GM19238 (cell line): ENCODE data around the gene FREY1.
A peak's percentile ranks its signal among the peaks of the same experiment; 100 is the strongest.
"Not testable (repeated sequence)": the region's sequence is repeated elsewhere in the genome, so short reads cannot be mapped to it uniquely, and the experiment has no call there.

Experiments
- DNase-seq: peaks from one replicate; pipeline ENCODE4 v3.0.0; 2011; ENCODE audit warnings: low spot score; ENCODE audit not compliant: insufficient read length

The FREY1 gene

DNA sequence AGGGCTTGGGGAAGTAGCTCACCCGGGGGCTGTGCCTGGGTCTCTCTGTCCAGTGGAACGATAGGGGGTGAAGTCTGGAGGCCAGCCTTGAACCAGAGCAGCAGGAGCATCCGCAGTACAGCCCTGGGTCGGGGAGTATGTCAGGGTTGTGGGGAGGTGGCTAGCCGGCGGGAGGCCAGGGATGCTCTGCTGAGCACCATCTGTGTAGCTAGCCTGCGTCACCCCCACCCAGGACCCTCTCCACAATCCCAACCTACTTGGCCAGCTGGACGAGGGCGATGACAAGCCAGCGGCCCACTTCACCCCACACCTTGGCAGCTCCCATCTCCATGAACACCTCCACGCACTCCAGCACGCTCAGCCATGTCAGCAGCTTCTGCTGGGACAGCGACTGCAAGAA is 8.4 kb upstream of the FREY1 start:
- DNase-seq: no peak

DNA sequence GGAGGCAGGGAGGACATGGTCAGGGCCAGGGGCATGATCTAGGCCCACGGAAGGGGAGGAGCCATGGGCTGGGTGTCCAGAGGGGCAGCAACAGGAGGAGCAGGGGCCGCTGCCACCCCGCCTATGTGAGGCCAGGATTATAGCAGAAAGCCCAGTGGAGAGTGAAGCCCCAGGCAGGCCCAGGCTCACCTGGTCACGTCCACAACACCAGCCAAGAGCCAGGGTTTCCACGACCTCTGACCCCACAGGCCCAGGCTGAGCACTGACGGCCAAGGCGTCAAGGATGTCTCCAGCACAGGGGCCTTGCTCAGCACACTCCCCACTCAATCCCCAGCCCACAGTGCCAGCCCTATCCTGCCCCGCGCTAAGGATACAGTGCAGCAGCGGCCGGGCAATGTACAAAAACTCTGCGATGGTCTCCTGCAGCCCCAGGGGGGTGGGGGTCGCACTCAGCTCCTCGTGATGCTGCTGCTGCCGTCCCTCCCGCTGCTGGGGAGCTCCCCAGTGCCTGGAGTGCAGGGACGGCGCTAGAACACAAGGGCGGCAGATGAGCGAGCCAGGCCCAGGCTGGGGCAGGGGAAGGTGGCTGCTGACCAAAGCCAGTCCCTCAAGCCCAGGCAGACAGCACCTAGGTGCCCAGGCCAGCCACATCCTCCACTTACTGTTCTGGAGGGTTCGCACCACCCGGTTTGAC is 7.0 kb upstream of the FREY1 start:
- DNase-seq: no peak

DNA sequence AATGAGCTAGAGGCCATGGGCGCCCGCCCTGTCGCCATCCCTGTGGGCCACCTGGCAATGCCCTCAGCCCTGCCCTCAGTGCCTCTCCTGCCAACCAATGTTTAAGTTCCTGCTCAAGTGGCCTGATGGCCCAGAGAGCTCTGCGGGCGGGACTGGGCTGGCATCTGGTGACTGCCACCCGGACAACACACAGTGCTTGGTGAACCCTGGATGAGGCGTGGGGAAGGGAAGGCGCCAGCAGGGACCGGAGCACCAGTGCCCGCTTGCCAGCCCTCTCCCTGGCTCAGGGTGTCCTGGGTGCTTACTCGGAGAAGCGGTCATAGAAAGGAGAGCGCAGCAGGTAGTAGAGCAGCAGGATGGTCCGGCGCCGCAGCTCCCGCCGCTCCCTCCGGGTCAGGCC is 6.4 kb upstream of the FREY1 start:
- no peak for DNase-seq

DNA sequence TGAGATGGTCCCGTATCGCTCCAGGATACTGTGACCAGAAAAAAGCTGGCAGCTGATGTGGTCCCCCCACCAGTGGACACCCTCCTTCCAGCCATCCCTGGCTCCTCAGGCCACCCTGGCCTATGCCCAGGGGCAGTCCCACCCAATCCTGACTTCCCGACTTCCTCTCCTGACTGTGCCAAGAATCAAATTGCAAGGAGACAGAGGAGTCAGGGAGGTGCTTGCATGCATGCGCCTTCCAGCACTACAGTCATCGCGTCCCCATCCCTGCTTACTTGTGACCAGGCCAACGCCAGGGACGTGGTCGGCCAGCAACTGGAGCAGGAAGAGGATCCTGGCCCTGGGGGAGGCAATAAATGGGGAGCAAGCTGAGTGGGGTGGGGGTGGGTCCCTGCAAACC is 3.6 kb upstream of the FREY1 start:
- no peak for DNase-seq

DNA sequence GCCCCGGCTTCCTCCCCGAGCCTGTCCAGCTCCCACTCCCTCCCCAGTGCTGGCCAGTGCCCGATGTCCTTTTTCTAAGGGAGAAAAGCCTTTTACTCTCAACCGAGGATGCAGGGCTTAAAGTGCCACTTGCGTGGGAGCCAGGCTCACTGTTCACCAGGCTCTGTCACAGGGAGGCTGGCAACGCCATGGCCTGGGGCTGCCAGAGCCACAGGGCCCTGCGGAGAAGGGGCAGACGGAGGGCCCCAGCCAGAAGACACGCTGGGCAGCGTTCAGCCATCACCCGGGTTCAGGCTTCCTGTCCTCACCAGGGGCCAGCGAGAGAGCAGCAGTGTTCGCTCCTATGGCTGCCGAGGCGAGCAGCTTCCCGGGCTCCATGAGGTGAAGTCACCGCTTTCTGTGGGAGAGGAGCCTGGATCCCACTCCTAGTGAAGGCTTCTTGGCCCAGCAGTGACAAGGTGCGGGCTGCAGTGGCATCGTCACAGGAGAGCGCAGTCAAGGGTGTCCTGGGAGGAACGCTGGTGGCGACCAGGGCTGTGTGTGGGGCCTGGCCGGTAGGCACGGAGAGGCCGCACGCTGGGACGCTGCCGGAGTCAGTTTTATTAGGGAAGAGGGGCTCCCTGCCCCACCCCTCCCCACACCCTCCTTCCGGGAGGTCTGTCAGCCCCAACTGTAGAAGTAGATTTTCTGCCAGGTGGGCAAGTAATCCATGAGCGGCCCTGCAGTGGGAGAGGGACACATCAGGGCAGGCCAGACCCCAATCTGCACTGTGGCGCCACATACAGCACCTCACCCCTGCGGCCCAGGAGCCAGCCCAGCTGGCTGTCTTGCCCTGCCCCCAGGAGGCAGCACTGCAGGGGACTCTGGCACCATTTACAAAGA is 2.8 kb upstream of the FREY1 start:
- no peak for DNase-seq

DNA sequence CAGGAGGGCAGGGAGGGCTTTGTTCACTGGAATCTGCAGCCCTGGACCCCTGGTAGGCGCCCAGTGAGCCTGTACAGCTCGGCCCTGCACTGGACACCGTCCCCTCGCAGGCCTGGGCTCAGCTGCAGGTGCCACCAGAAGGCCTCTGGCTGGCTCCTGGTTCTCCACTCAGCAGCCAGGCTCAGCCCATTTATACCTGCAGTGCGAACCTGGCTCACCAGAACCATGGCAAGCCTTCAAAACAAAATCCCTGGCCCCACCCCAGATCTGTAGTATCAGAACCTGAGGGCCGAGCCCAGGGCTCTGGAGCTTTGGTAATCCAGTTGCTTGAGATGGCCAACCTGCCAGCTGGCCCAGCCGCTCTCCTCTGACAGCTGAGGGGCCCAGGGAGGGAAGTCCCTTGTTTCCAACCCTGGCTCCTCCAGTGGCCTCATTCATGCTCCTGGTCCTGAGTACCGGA is 870 bp upstream of the FREY1 start:
- no peak for DNase-seq

DNA sequence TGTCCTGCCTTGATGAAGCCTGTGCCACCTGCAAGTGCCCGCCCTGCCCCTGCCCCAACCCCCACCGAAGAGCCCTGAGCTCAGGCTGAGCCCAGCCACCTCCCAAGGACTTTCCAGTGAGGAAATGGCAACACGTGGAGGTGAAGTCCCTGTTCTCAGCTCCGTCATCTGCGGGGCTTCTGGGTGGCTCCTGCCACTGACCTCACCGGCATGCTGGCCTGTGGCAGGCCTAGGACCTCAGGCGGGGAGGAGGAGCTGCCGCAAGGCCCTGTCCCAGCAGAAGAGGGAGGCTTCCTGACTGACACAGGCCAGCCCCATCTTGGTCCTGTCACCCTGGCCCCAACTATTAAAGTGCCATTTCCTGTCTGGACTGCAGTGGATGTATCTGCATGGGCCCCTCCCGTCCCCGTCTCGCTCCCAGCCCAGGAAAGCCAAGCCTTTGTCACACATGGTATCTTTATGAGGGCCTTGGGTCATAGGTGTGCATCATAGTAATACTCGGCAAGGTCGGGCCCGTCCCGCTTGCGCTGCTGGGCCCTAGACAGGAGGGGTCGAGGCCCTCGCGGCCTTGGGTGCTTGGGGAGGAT is 882 bp downstream of the FREY1 start:
- no peak for DNase-seq

DNA sequence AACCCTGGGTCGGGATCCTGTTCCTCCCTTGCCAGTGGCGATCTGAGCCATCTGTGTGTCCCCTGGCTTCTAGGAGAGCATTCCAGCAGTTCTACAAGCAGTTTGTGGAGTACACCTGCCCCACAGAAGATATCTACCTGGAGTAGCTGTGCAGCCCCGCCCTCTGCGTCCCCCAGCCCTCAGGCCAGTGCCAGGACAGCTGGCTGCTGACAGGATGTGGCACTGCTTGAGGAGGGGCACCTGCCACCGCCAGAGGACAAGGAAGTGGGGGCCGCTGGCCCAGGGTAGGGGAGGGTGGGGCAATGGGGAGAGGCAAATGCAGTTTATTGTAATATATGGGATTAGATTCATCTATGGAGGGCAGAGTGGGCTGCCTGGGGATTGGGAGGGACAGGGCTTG is 1.5 kb downstream of the FREY1 start:
- not testable (repeated sequence) for DNase-seq

DNA sequence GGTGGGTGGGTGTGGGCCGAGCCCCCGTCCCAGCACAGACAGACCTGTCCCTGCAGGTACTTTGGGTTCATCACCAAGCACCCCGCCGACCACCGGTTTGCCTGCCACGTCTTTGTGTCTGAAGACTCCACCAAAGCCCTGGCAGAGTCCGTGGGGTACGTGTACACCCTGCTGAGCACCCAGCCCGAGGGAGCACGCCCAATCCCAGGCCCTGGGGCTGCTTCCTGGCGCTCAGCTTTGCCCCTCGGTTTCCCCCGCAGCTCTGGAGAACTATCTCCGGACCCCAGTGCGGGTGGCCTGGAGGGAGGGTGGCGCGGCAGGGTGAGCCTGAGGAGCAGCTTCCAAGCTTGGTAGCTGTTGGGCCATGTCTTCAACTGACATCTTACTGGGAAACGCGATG is 2.0 kb downstream of the FREY1 start:
- no peak for DNase-seq

DNA sequence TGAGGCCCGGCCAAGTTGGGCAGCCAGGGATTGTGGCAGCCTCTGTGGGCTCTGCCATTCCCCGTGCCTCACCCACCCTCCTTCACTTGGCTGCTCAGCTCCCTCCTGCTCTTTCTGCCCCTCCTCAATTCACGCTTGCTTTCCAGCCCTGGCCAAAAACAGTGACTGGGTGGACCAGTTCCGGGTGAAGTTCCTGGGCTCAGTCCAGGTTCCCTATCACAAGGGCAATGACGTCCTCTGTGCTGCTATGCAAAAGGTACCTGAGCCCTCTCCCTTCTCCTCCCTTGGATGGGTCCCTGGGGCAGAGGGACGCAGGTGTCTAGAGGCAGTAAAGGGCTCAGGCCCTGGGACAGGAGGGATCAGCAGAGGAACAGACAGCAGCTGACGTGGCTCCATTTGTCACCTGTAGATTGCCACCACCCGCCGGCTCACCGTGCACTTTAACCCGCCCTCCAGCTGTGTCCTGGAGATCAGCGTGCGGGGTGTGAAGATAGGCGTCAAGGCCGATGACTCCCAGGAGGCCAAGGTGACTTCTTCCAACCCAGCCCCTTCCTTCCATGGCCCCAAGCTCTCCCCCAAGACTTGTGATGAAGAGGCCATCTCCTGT is 2.7 kb downstream of the FREY1 start:
- no peak for DNase-seq

DNA sequence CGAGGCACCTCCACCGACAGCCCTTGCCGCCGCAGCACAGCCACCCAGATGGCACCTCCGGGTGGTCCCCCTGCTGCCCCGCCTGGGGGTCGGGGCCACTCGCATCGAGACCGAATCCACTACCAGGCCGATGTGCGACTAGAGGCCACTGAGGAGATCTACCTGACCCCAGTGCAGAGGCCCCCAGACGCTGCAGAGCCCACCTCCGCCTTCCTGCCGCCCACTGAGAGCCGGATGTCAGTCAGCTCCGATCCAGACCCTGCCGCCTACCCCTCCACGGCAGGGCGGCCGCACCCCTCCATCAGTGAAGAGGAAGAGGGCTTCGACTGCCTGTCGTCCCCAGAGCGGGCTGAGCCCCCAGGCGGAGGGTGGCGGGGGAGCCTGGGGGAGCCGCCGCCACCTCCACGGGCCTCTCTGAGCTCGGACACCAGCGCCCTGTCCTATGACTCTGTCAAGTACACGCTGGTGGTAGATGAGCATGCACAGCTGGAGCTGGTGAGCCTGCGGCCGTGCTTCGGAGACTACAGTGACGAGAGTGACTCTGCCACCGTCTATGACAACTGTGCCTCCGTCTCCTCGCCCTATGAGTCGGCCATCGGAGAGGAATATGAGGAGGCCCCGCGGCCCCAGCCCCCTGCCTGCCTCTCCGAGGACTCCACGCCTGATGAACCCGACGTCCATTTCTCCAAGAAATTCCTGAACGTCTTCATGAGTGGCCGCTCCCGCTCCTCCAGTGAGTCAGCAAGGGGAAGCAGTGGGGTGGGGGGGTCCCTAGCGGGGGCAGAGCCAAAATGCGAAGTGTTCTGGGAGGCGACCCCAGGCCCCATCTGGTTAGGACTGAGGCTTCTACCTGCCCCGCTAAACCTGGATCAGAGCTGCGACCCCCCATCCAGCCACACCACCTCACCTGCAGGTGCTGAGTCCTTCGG is 4.4 kb downstream of the FREY1 start:
- no peak for DNase-seq

DNA sequence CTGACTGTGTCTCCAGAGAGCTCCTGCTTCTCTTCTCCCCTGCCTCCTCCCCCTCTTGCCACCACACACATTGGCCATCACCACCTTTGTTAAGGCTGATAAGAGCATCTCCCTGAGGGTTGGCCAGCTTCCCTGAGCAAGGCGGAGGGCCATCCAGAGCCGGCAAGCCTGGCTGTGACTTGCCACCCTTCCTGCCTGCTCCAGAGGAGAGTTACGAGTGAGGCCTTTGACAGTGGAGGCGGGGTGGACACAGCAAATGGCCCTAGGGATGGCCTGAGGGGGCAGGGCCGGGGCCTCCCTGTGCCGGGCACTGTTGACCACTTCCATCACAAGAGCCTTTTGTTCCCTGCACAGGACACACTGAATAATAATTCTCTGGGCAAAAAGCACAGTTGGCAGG is 5.4 kb downstream of the FREY1 start:
- DNase-seq: no peak

DNA sequence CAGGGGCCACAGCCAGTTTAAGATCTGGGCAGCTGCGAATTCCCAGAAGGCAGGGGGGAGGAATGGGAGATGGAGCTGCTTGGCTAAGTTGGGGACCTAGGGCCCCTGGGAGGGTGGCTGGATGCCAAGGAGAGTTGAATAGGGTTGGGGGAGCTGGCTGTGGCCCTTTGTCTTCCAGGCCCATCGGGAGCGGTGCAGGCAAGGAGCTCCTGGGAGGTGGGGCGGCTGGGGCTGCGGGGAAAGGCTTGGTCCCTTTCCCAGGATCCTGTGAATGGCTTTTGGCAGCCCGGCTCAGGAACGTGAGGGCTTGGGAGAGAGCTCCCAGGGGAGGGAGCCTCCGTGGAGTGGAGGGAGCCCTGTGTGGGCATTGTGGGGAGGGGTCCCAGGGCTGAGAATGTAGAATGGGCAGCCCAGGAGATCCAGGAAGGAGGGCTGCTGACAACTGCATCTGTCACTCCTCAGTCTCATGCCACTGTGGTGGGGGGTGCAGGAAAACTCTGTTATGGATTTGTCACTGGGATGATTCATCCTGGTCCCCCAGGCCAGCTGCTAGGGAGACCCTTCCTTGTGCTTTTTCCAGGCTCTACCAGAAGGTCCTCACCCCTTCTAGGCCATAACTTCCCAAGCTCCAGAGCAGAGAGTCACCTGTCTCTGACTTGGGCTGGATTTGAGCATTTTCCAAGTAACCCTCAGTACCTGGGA is 6.0 kb downstream of the FREY1 start:
- no peak for DNase-seq

DNA sequence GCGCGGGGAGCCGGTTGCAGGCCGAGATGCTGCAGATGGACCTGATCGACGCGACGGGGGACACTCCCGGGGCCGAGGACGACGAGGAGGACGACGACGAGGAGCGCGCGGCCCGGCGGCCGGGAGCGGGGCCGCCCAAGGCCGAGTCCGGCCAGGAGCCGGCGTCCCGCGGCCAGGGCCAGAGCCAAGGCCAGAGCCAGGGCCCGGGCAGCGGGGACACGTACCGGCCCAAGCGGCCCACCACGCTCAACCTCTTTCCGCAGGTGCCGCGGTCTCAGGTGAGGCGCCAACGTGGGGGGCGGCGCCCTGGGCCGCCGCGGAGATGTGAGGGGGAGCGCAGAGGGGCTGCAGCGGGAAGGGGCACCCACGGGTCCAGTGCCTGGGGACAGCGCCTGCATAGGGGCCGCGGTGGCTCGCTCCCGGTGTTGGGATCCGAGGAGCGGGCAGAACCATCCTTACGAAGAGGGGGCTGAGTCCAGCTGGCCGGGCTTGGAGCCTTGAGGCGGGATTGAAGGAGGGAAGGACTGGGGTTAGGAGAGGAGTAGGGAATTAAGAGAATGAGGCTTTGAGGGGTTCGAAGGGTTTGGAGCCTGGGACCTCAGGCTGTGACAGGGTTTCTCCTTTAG is 6.8 kb downstream of the FREY1 start:
- not testable (repeated sequence) for DNase-seq

DNA sequence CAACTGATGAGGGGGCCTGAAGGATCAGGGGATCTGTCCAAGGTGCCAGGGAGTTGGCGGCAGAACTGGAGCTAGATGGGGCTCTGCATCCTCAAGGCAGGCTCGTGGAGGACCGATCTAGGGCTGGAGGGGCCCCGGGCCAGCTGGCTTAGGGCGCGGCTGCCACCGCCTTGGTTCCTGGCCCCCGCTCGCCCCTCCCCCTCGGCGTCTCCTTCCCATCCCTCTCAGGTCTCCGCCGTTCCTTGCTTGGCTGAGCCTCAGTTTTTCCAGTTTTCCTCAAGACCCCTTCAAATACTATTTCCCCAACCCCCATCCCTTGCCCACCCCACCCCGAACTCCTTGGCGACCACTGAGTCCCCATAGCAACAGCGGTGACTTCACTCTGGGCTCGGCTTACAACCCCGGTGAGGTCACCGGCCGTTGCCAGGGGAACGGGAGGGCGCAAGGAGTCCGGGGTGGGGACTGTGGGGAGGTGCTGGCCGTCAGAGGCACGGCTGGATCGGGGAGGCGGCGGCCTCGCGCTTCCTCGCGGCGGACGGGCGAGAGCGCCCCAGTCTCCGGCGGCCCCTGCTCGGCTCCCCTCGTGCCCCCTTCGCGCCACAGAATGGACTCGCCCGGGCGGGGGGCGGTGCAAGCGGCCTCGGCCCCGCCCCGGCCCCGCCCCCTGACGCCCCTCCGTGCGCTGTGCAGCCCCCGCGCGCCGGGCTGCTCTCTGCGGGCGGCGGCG is 7.5 kb downstream of the FREY1 start:
- peak; percentile 74 for DNase-seq

DNA sequence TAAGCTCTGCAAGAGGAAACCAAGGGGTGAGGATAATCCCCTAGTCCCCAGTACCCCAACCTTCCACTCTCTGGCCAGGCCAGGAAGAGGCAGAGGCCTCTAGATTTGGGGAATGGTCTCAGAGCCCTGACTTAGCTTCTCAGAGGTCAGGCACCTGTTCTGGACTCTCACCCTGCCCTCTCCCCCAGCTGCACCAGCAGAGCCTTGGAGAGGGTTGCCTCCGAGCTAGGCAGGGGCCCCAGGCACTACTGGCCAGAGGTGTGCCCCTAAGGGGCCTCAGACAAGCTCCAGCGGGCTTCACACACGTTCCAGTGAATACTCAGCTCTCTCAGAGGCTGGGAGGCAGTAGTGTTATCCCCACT is 8.0 kb downstream of the FREY1 start:
- no peak for DNase-seq

DNA sequence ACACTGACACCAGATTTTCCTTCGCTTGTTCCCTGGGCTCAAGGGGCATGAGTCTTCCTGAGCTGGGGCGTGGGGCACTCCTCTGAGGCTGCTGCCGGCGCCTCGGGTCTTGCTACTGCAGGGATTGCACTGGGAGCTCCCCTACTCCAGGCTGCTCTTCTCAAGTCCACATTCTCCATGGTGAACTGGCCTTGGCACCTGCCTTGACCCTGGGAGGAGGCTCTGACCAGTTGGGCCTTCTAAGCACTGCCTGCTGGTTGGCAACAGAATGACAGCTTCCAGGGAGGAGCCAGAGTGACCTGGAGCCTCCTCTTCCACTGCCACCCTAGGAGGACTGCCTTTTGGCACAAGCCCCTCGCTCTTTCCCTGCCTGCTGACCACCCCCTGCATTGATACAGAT is 9.5 kb downstream of the FREY1 start:
- DNase-seq: no peak

DNA sequence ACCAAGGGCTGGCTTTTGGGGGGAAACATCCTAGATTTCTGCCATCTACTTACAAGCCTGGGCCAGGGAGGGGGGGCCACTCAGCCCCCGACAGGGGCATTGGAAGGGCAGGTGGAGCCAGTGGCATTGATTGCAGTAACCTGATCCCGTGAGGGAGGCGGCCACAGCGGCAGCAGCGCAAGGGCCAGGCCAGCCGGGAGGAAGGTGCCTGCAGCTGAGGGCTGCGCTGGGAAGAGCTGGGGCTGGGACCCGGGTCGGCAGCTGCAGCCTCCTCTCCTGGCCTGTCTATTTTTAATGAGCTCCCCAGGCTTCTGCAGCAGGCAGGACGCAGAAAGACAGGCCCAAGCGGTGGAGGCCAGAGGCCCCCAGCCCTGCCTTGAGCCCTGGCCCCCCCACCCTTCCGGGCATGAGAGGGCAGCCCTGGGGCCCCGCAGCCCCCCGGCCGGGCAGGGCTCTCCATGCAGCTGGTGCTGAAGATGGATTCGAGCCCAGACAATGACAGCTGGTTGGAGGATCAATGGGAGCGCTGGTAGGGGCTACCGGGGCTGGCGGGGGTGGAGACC is 10.6 kb downstream of the FREY1 start:
- no peak for DNase-seq
